ENCODE data around the gene NHLRC2. TPM values are rescaled to one million over a fixed set of nuclear protein-coding genes. Genes with fewer than 3 reads are reported as not detected.

Gene NHLRC2
- total RNA-seq, 1 donor from 2014 or later = 46.3 TPM

DNA sequence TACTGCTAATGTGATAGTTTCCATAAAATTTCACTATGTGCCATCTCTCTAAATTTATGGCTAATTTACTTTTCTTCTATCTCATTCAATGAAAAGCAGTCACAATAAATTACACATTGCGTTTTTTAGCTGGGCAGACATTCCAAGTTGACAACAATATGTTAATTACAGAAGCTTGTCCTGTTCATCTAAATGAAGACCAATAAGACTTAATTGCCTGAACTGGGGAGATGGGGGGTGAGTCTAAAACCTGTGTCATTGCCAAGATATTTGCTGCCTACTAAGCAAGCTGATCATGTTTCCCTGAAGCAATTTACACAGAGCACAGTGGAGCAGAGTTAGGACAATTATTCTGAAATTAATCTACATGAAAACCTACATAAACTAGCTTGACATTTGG lies 99.9 kb downstream of the NHLRC2 start:
- Histone ChIP-seq H3K4me3 (ENCODE audit: low read depth, low read length) (no peak overlapping the region), H3K27me3 (ENCODE audit: control insufficient read depth, insufficient read depth, low read length) (no peaks in the 10 kb centered on the region), H3K36me3 (ENCODE audit: control insufficient read depth, insufficient read depth, low read length) (no peaks in the 10 kb centered on the region)
- TF ChIP-seq, protein P1, sequence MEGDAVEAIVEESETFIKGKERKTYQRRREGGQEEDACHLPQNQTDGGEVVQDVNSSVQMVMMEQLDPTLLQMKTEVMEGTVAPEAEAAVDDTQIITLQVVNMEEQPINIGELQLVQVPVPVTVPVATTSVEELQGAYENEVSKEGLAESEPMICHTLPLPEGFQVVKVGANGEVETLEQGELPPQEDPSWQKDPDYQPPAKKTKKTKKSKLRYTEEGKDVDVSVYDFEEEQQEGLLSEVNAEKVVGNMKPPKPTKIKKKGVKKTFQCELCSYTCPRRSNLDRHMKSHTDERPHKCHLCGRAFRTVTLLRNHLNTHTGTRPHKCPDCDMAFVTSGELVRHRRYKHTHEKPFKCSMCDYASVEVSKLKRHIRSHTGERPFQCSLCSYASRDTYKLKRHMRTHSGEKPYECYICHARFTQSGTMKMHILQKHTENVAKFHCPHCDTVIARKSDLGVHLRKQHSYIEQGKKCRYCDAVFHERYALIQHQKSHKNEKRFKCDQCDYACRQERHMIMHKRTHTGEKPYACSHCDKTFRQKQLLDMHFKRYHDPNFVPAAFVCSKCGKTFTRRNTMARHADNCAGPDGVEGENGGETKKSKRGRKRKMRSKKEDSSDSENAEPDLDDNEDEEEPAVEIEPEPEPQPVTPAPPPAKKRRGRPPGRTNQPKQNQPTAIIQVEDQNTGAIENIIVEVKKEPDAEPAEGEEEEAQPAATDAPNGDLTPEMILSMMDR (IDR thresholded peaks at IDR 0.05; ENCODE audit: insufficient read depth, low read length, poor library complexity, severe bottlenecking) = no peak
- no peak for DNase-seq (ENCODE audit: low read depth)

DNA sequence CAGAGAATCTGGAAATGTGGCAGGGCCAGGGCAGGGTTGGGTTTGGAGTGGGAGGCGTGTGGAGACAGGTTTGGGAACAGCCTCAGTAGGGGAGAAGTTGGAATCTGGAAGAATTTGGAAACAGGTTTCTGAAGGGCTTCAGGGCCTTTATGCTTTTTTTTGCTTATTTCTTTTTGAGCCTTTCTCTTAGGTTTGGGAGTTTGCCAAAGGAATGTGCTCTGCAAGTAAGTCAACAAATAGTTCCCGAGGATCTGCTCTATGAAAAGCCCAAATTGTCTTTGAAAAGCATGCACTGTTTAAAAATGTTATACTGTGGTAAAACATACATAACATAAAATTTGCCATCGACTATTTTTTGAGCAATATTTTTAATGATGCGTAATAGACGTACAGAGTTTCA lies 102.6 kb downstream of the NHLRC2 start:
- DNase-seq (ENCODE audit: low read depth) = peak; percentile 31
- Histone ChIP-seq H3K36me3 (ENCODE audit: control insufficient read depth, insufficient read depth, low read length) (no peaks in the 10 kb centered on the region), H3K27me3 (ENCODE audit: control insufficient read depth, insufficient read depth, low read length) (no peaks in the 10 kb centered on the region), H3K4me3 (ENCODE audit: low read depth, low read length) (no peak overlapping the region)
- TF ChIP-seq, protein P1 (IDR thresholded peaks at IDR 0.05; ENCODE audit: insufficient read depth, low read length, poor library complexity, severe bottlenecking) = no peak

DNA sequence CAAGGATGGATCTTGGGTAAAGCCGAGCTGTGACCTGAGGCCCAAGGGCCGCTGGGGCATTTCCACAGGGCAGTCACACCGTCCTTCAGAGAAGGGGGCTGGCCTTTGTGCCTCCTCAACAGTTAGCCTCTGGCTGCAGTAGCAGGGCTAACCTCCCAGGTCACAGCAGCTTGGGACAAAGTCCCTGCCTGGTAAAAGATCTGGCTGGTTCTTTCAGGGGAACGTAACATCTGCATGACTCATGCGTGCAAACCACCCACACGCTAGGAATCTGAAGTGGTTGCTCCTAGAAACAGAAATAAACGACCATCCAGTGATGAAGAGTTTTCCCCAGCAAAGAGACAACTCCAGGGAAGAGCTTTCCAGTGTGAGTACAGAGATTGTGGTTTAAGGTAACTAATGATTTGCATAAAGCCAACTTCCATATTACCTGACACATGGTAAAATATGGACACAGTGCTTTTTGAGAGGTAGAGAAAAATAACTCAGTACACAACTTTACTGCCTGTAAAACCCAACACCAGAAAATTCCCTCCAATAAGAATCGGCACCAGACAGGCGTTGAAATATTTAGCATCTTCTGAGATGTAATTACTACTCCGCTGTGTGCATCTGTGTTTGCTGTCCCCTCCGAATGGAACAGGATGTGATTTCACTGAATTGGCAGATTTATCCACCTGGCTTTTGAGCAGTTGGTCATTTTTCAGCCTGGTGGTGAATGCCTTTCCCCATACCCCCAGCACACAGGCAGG lies 104.3 kb downstream of the NHLRC2 start:
- DNase-seq (ENCODE audit: low read depth) = peak; percentile 89
- Histone ChIP-seq H3K4me3 (ENCODE audit: low read depth, low read length) (no peak overlapping the region), H3K27me3 (ENCODE audit: control insufficient read depth, insufficient read depth, low read length) (no peaks in the 10 kb centered on the region), H3K36me3 (ENCODE audit: control insufficient read depth, insufficient read depth, low read length) (no peaks in the 10 kb centered on the region)
- TF ChIP-seq, protein P1 (IDR thresholded peaks at IDR 0.05; ENCODE audit: insufficient read depth, low read length, poor library complexity, severe bottlenecking) = no peak

DNA sequence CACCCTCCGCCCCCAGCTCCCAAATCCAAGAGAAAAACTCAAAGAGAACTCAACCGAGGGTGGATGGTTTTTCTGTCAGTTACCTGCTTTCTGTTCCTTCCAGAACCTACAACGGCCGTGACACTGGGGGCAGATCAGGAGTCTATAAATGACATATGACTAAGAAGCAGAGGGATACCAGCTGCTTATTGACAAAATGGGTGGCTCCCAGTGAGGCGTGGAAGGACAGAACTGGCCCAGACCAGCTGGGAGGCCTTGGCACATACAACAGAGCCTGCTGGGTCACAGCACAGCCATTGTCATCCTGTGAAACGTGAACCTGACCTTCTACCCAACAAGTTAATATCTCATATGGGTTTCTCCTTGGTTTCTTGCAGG lies 104.9 kb downstream of the NHLRC2 start:
- H3K36me3 ChIP-seq (ENCODE audit: control insufficient read depth, insufficient read depth, low read length) = no peaks in the 10 kb centered on the region
- TF ChIP-seq, protein P1 (IDR thresholded peaks at IDR 0.05; ENCODE audit: insufficient read depth, low read length, poor library complexity, severe bottlenecking) = no peak
- H3K27me3 ChIP-seq (ENCODE audit: control insufficient read depth, insufficient read depth, low read length) = no peaks in the 10 kb centered on the region
- H3K4me3 ChIP-seq (ENCODE audit: low read depth, low read length) = no peak overlapping the region
- DNase-seq (ENCODE audit: low read depth) = no peak

DNA sequence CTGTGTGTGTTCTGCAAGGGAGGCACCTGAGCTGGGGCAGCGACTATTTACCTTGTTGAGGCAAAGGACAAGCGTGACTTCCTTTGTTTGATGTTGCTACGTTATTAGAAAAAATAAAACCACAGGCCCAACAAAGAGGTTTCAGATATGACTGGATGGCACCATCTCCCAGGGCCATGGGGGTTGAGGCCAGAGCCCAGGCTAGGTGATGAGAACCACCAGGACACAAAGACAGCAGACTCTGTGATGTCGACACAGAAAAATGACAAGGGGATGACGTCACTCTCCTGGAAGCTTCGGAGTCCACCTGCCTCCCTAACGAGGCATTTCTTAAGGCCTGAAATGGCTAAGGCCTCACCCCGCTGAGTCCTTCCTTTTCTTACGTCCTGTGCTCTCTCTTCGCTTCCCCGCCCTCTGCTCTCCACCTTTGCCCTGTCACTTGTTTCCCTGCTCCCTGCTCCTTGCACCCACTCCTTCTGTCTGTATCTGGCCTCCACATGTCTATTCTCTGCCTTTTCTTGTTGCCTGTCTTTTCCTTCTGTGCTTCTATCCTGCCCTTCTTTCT lies 106.2 kb downstream of the NHLRC2 start:
- TF ChIP-seq, protein P1 (IDR thresholded peaks at IDR 0.05; ENCODE audit: insufficient read depth, low read length, poor library complexity, severe bottlenecking) = no peak
- H3K27me3 ChIP-seq (ENCODE audit: control insufficient read depth, insufficient read depth, low read length) = no peaks in the 10 kb centered on the region
- no peaks in the 10 kb centered on the region for H3K36me3 ChIP-seq (ENCODE audit: control insufficient read depth, insufficient read depth, low read length)
- no peak overlapping the region for H3K4me3 ChIP-seq (ENCODE audit: low read depth, low read length)
- DNase-seq (ENCODE audit: low read depth) = peak; percentile 29

Measured in kidney epithelial cell (primary cell).